Activated T-helper 1 cell treated with anti-CD3 and anti-CD28 coated beads, Interleukin-2, amount 50 U/mL, for 16 hours (primary cell): ENCODE measurements around the gene BTBD9.

Experiments used
- DNase-seq, 2 donors: peaks; one replicate each; pipeline ENCODE4 v3.0.0-alpha.2; 2020; ENCODE audit warnings: low read depth in 1 of 2, low spot score in 1 of 2

Gene BTBD9

DNA sequence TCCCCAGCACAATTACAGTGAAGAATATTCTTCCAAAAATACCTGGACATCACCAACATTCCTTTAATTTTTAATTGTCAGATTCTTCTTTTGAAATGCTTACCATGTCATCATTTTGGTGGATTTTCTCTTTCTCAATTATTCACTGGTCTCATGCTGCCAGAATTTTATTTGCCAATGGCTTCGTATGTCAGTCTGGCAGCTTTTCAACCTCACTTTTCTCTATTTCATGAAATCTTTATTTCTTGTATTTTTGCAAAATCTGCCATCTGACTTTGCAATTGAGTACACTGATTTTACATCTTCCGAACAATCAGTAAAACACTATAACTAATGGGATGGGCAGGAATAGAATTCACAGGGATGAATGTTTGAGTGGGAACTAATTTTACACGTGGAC is 84.1 kb downstream of the BTBD9 start:
- no peak for DNase-seq

DNA sequence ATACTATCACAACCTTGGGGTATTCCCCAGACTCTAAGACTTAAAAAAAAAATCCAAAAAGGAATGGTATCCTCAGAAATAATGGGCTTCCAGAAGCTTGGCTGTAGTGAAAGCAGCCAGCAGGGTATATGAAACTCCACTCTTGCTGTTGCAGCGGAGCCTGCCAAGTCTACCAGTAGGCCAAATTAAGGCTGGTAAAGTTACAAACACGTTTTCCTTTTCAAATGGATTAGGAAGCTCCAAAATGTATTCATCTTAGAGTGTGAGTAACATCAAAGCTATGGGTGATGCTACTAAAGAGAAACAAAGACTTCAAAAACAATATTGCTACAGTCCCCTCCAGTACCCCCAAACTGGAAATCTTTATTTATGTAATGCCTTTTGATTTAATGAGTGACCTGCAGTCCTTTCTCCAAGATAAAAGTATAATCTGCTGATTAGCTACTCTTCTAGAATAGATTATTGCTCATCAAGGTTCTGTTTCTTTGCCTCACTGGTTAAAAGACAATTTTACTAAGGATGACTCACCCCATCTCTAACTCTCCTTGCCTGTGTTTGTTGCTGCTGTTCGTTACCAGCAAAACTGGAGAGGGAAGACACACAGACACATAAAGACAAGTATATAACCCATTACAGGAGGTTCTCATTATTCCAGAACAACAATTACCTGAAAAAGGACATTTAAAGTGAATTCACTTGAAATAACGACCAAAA is 84.9 kb downstream of the BTBD9 start:
- DNase-seq: no peak

DNA sequence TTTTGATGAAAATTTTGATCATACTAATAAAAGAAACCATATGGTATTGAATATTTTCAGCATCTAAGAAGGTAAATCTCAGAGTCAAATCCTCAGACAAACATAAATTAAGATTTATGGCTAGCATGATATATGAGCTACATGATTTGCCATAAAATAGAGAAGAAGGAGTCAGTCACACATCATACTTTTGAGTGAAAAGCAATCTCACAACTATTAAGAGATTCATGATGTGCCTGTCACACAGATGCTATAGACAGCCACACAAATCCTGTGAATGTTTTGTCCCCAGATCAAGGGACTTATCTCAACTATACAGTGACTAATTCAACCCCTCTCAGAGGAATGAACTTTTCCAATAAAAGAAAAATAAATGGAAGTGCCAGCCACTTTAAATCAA is 85.7 kb downstream of the BTBD9 start:
- no peak for DNase-seq

DNA sequence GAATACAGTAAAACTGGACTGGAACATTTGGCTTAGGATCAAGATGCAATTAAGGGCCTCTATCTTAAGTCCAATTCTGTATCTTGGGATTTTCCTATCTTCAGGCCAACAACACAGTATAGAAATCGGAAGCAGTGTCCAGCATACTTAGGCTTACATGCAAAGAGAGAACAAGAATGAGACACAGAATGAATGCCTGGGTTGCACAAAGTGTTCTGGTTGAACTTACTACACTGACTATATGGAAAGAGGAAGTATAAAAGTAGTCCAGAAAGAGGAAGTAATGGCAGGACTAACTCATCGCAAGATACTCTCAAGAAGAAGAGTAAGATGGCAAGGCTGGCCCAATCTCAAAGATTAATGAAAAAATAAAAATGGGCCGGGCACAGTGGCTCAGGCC is 87.6 kb downstream of the BTBD9 start:
- DNase-seq: no peak

DNA sequence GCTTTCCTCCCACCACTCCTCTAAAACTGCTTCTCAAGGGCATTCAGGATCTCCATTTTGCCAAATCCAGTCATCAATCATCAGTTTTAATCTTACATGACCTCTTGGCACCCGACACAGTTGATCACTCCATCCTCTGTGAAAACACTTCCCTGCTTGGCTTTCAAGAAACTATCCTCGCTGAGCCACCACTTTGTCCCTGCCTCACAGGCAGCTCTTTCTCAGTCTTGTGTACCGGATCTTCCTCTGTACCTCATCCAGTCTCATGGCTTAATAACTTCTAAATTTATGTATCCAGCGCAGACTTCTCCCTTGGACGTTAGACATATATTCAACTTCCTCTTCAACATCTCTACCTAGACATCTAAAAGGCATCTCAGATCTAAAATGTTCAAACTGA is 89.9 kb downstream of the BTBD9 start:
- DNase-seq: no peak

DNA sequence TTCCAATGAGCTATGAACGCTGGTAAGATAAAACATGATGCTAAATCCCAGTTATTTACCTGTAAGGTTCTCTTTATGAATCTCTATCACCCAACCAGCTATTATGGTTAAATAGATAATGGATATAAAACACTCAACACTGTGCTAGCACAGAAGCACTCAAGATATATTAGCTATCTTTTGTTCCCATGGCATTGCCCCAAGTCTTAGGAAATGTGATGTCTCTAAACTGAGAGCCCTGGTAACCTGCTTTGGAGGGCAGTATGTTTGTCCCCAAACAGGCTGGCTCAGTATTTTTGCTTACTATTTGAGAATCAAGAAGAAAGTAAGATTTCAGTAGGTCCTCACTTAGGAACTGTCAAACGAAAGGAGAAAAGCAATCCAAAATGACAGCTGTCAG is 90.5 kb downstream of the BTBD9 start:
- DNase-seq: no peak

DNA sequence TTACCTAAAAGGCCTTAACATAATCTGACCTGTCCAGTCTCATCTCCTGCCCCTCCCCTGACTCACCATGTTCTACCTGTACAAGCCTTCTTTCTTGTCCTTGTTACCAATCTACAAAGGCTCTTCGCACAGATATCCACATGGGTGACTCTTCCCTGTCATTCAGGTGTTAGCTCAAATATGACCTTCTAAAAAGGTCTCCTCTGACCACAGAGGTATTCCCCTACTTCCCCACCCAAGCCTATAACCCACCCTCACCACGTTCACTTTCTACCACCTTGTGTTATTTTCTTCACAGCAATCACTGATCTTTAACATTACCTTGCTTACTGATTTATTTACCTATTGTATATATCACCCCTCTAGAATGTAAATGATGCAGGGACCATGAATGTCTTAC is 96.7 kb downstream of the BTBD9 start:
- no peak for DNase-seq

DNA sequence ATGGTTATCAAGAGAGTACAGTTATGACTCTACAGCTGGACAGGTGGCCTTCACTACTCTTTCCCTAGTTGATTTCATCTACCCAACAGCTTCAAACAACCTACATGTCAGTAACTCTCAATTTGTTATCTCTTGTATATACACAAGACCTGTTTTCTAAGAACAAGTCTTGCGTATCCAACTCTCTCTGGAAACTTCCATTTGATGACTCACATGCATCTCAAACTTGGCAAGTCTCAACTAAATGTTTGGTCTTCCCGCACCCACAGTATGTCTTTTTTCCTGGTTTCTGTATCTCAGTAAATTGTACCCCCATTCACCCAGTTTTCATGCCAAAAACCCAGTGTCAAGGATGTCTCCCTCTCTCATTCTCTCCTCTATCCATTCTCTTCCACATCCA is 97.7 kb downstream of the BTBD9 start:
- no peak for DNase-seq

DNA sequence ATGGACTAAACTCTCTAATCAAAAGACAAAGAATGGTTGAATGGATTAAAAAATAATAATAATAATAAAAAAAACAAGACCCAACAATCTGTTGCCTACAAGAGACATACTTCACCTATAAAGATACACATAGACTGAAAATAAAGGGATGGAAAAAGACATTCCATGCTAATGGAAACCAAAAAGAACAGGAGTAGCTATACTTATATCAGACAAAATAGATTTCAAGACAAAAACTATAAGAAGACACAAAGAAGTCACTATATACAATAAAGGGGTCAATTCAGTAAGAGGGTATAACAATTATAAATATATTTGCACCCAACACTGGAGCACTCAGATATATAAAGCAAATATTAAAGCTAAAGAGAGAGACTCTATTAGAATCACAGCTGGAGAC is 106.7 kb downstream of the BTBD9 start:
- DNase-seq: no peak

DNA sequence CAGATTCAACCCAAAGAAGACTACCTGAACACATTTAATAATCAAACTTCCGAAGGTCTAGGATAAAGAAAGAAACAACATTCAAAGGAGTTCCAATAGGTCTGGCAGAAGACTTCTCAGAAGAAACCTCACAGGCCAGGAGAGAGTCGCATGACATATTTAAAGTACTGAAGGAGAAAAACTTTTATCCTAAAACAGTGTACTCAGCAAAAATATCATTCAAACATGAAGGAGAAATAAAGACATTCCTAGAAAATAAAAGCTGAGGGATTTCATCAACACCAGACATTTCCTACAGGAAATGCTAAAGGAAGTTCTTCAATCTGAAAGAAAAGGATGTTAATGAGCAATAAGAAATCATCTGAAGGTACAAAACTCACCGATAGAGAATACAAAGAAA is 108.6 kb downstream of the BTBD9 start:
- no peak for DNase-seq

DNA sequence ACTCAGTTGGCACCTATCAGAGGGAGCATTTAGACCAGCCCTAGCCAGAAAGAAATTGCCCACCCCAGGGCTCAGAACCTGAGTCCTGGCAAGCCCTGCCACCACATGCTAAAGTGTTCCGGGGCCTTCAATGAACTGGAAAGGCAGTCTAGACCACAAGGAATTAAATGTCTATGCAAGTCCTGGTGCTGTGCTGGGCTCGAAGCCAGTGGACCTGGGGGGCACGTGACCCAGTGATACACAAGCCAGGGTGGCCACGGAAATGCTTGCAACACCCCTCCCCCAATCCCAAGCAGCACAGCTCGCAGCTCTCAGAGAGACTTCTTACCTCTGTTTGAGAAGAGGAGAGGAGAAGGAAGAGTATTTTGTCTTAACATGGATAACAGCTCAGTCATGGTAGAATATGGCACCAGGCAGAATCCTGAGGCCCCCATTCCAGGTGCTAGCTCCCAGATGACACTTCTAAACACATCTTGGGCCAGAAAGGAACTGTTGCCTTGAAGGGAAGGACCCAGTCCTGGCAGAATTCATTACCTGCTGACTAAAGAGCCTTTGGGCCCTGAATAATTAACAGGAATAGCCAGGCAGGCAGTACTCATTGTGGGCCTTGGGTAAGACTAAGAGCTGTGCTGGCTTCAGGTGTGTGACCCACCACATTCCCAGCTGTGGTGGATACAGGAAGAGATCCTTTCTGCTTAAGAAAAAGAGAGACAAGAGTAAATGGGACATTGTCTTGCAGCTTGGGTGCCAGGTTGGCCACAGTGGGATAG is 111.3 kb downstream of the BTBD9 start:
- no peak for DNase-seq

DNA sequence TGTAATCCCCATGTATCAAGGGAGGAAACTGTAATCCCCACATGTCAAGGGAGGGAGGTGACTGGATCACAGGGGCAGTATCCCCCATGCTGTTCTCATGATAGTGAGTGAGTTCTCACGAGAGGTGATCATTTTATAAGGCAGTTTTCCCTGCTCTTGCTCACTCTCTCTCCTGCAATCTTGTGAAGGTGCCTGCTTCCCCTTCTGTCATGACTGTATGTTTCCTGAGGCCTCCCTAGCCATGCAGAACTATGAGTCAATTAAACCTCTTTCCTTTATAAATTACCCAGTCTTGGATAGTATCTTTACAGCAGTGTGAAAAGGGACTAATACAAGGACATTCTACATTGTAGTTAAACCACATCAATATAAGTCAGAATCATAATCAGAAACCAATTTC is 112.4 kb downstream of the BTBD9 start:
- no peak for DNase-seq

DNA sequence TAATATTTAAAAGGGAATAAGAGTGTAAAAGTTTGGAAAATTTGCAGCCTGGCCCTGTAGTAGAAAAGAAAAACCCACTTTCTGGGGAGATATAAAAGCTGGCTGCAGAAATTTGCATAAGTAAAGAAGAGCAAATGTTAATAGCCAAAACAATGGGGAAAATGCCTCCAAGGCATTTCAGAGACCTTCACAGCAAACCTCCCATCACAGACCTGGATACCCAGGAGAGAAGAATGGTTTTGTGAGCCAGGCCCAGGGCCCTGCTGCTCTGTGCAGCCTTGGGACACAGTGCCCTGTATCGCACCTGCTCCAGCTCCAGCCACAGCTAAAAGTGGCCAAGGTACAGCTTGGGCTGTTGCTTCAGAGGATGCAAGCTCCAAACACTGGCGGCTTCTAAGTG is 113.8 kb downstream of the BTBD9 start:
- DNase-seq: no peak

DNA sequence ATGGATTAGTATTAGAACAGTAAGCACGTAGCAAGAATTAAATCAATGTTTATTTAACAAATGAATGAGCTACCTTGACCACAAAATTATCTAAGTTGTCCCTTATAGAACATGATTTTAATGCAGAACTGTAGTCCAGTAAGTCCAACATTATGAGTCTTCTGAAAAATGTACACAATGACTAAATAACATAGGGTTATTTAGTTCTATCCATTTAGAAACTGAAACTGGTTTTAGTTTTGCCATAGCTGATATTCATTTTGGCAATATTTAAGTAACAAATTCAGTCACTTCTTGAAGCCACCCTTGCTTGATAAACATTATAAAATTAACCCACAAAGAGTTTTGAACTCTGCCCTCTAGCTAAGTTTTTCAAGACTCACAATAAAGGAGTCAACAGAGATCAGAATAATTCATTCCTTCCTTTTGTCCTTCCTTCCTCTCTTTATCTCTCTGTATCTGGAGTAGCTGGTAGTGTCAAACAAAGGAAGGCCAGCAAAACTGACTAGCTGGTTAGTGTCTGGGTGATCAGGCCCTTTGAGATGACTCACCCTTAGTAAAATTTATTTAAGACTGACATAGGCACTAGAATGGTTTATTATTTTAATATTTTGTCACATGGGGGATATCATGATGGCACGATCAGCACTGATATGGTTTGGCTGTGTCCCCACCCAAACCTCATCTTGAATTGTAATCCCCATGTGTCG is 115.1 kb downstream of the BTBD9 start:
- DNase-seq: no peak

DNA sequence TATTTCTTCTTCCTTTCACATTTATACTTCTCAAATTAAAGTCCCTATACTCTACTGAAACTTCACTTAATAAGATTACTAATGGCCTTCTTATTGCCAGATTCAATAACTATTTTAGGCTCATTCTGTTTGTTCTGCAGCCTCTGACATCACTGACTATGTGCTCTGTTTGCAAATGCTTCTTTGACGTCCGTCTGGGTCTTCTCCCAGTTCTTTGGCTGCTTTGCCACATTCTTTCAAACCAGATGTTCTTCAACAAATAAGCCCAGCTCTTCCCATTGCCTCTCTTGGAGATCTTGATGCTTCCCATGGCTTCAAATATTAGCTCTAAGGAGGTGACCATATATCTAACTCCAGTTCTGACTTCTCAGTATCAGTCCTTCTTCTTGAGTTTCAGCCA is 117.4 kb downstream of the BTBD9 start:
- no peak for DNase-seq

DNA sequence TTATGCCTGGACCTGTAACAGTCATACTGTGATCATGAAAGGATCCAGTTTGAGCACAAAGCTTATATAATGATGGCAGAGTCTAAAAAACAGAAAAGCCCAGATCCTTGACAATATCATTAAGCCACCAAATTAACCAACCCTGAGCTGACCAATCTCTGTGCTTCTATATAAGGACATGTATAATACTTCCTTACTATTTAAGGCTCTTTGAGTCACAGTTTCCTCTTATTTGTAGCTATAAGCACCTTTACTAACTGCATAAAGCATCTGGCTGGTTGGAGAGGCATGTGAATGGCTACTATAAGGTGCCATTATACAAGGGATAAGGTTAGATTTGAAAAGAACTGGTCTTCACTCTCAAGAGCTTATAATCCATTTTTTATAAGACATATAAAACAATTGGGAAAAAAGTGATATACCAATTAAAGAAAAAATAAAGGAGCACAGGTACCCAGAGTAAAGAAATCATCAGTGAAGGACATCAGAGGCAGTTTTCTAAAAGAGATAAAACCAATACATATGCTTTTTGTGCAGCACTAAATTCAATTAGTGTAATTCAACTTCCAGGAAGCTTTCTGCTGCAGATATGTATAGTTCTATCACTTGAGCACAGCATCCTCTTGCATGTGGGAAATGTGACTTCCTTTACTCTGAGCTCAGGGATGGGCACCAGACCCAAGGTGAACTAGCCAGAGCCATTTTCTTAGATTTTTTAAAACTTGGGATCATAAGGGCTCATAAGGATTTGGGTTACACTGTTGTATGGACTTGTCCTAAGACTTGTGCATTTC is 121.0 kb downstream of the BTBD9 start:
- DNase-seq: no peak

DNA sequence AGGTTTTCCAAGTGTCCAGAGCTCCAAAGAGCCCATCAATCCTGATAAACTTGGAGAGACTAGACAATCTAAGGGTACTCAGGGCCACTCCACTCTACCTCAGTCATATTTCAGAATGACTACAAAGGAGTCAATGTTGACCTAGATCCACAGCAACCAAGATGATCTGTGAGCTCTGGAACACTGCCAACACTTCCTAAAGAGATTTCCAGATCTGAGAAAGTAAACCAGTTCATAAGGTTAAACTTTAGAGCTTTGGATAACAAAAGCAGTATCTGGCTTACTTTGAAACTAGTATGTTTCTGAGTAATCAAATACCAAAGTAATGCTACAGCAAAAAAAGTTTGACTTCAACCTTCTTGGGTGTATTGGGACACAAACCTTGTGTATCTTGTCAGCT is 122.7 kb downstream of the BTBD9 start:
- DNase-seq: no peak

DNA sequence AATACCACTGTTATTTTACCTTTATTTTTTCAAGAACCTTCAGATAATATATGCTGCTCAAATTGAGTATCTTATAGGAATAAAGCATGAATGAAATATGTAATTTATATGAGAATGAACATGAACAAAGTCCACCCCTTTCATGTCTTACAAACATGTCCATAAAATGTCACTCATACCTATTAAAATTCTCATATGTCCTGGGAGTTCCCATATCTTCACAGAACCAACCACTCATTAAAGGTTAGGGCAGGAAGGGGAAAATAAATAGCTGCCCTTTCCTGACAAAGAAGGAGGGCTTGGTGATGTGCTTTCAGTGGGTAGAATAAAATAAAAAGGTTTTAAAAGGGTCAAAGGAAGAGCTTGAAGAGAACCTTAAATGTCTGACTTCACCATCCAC is 125.3 kb downstream of the BTBD9 start:
- no peak for DNase-seq

DNA sequence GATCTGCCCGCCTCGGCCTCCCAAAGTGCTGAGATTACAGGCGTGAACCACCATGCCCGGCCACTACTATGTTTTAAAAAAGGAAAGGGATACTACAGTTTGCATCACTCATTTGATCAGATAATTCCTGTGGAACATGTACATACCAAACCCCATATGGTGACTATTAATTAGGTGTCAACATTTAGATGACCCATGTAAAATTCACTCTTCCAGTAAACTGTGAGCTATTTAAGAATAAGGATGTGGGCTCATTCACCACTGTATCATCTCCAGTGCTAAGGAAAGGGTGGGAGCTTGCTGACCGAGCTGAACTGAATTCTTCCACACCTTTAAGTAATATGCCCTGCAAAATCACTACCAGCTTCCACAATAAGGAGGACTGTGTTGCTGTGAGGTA is 127.5 kb downstream of the BTBD9 start:
- no peak for DNase-seq

DNA sequence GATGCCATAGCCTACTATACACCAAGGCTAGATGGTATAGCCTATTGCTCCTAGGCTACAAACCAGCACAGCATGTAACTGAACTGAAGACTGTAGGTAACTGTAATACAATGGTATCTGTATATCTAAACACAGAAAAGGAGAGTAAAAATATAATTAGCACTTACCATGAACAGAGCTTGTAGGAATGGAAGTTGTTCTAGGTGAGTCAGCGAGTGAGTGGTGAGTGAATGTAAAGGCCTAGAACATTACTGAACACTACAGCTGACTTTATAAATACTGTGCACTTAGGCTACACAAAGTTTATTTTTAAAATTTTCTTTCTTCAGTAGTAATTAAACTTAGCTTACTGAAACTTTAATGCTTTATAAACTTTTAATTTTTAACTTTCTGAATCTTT is 129.5 kb downstream of the BTBD9 start:
- no peak for DNase-seq

DNA sequence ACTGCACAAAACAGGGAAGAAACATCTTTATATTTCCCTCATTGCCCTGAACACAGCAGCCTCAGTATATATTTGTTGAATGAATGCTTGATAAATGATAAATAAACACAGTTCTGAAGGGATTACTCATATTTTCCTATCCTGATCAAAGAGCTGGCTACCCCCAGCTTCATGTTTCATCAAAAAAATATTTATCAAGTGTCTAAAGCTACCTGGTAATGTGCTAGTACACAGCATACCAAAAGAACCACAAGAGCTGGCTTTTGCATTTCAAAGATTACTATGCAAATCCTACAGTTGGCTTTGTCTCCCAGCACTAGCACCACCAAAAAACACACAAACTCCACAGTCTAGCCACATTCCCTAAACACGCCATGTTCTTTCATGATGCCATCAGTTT is 130.0 kb downstream of the BTBD9 start:
- no peak for DNase-seq

DNA sequence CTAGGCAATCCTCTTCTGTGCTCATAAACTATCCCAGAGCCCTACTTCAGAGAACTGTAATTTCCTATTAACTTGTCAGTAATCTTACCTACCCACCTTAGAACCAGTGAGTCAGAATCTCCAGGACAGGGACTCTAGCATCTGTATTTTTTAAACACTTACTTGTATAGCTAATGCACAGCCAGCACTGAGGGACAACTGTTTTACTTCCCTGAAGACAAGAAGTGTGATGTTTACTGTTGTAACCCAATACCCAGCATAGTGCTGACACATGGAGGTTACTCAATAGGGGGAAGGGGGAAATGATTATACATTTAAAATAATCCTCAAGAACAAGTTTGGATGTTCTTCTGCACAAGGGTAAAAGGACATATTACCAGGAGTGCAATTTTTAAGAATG is 130.8 kb downstream of the BTBD9 start:
- DNase-seq: no peak
